Measurements from ENCODE around the gene MAP3K6. TPM values are rescaled to one million over a fixed set of nuclear protein-coding genes. Genes with fewer than 3 reads are reported as not detected.

MAP3K6 gene
- total RNA-seq, 1 donor from 2014 or later = 12.9 TPM

Small RNAs within 50 kb of the gene (small RNA-seq; reads per million reads assigned to genes)
- gene RNU6-48P (ENCODE audit: low replicate concordance) = not detected

Other genes starting within 250 kb of the MAP3K6 start
- 6.4 TPM for gene SLC9A1, start 211.8 kb downstream of the MAP3K6 start, total RNA-seq
- gene WDTC1, start 132.3 kb downstream of the MAP3K6 start, total RNA-seq = 36.0 TPM
- 22.3 TPM for gene TMEM222, start 44.8 kb downstream of the MAP3K6 start, total RNA-seq
- gene SYTL1, start 24.9 kb downstream of the MAP3K6 start, total RNA-seq = 23.1 TPM
- 0.82 TPM for gene FCN3, start 7.9 kb upstream of the MAP3K6 start, total RNA-seq
- gene CD164L2, start 16.4 kb upstream of the MAP3K6 start, total RNA-seq = 0.21 TPM
- 0.41 TPM for gene GPR3, start 25.7 kb upstream of the MAP3K6 start, total RNA-seq
- 40.3 TPM for gene WASF2, start 123.2 kb upstream of the MAP3K6 start, total RNA-seq
- gene AHDC1, start 237.2 kb upstream of the MAP3K6 start, total RNA-seq = 50.8 TPM